Measurements from ENCODE around the gene COA7. TPM values are rescaled to one million over a fixed set of nuclear protein-coding genes. Genes with fewer than 3 reads are reported as not detected.
A peak's percentile ranks its signal among the peaks of the same experiment; 100 is the strongest.

Gene COA7
- total and polyA plus RNA-seq, 10 donors, result 1.9 to 12.8 (median 7.8) TPM

GRCh38 chr1:52667290-52667689 is 30.9 kb downstream of the COA7 start:
- no peaks in the 10 kb centered on the region for H3K9me3 ChIP-seq
- 72 to 85% (median 80%) methylated on average over 5 of the region's 5 CpGs for WGBS, 5 donors
- intact Hi-C loops (cut with DNase I; ENCODE audit: low total_unique reads), result no loop called here

GRCh38 chr1:52665006-52665941 is 32.9 kb downstream of the COA7 start:
- DNase-seq, result no peak
- Histone ChIP-seq H3K9me3 (no peaks in the 10 kb centered on the region), H3K27me3 (replicated peaks in 1 of 7) (no peaks in the 10 kb centered on the region), H3K4me3 (no peak overlapping the region), H3K4me1 (peaks cover 0 to 18% (median 2%) of the 10 kb centered on the region in 6 donors), H3K36me3 (peaks cover 0 to 18% (median 5%) of the 10 kb centered on the region in 6 donors), H3K27ac (peak overlapping the region in 1 of 8 donors; percentile 21)
- TF ChIP-seq POLR2A (IDR thresholded peaks at IDR 0.05) (no peak), POLR2AphosphoS5 (IDR thresholded peaks at IDR 0.05) (no peak), CTCF (IDR thresholded peaks at IDR 0.05 in 8 of 11, conservative IDR thresholded peaks at IDR 0.05 in 3 of 11) (no peak)
- WGBS, 5 donors, result 90 to 96% (median 93%) methylated on average over 8 of the region's 8 CpGs
- intact Hi-C loops (cut with DNase I; ENCODE audit: low total_unique reads), result no loop called here

More at GRCh38 chr1:52667290-52667689, 30.9 kb downstream of the COA7 start:
- no peaks in the 10 kb centered on the region for H3K27me3 ChIP-seq (replicated peaks in 1 of 7)
- no peak for DNase-seq
- H3K36me3 ChIP-seq, result peaks cover 0 to 24% (median 5%) of the 10 kb centered on the region in 6 donors
- peaks cover 0 to 18% (median 2%) of the 10 kb centered on the region in 6 donors for H3K4me1 ChIP-seq
- H3K27ac ChIP-seq, result no peak overlapping the region
- no peak for TF ChIP-seq POLR2AphosphoS5 (IDR thresholded peaks at IDR 0.05)
- TF ChIP-seq CTCF (IDR thresholded peaks at IDR 0.05 in 8 of 11, conservative IDR thresholded peaks at IDR 0.05 in 3 of 11), result no peak
- no peak for TF ChIP-seq POLR2A (IDR thresholded peaks at IDR 0.05)
- no peak overlapping the region for H3K4me3 ChIP-seq

GRCh38 chr1:52663716-52664115 is 34.4 kb downstream of the COA7 start:
- no peak for TF ChIP-seq CTCF (IDR thresholded peaks at IDR 0.05 in 8 of 11, conservative IDR thresholded peaks at IDR 0.05 in 3 of 11)
- no peak for TF ChIP-seq POLR2A (IDR thresholded peaks at IDR 0.05)
- TF ChIP-seq POLR2AphosphoS5 (IDR thresholded peaks at IDR 0.05), result no peak
- H3K36me3 ChIP-seq, result peaks cover 0 to 18% (median 5%) of the 10 kb centered on the region in 6 donors
- intact Hi-C loops (cut with DNase I; ENCODE audit: low total_unique reads), result no loop called here
- no peak overlapping the region for H3K4me3 ChIP-seq
- peaks cover 0 to 18% (median 2%) of the 10 kb centered on the region in 6 donors for H3K4me1 ChIP-seq
- H3K27ac ChIP-seq, result no peak overlapping the region
- WGBS, 5 donors, result 88 to 97% (median 92%) methylated on average over 5 of the region's 5 CpGs
- no peaks in the 10 kb centered on the region for H3K9me3 ChIP-seq
- DNase-seq, result no peak
- no peaks in the 10 kb centered on the region for H3K27me3 ChIP-seq (replicated peaks in 1 of 7)

GRCh38 chr1:52662645-52663313 is 35.4 kb downstream of the COA7 start:
- no peaks in the 10 kb centered on the region for H3K9me3 ChIP-seq
- peaks cover 0 to 9% (median 2%) of the 10 kb centered on the region in 6 donors for H3K36me3 ChIP-seq
- intact Hi-C loops (cut with DNase I; ENCODE audit: low total_unique reads), result no loop called here
- 56 to 72% (median 68%) methylated on average over 13 of the region's 13 CpGs for WGBS, 5 donors
- H3K27ac ChIP-seq, result no peak overlapping the region
- no peaks in the 10 kb centered on the region for H3K27me3 ChIP-seq (replicated peaks in 1 of 7)
- no peak for TF ChIP-seq POLR2AphosphoS5 (IDR thresholded peaks at IDR 0.05)
- DNase-seq, result no peak
- H3K4me1 ChIP-seq, result peaks cover 0 to 18% (median 2%) of the 10 kb centered on the region in 6 donors
- no peak overlapping the region for H3K4me3 ChIP-seq
